ENCODE measurements around the gene CITED2.
"Not testable (repeated sequence)": the region's sequence is repeated elsewhere in the genome, so short reads cannot be mapped to it uniquely, and the experiment has no call there.

CITED2 gene, protein sequence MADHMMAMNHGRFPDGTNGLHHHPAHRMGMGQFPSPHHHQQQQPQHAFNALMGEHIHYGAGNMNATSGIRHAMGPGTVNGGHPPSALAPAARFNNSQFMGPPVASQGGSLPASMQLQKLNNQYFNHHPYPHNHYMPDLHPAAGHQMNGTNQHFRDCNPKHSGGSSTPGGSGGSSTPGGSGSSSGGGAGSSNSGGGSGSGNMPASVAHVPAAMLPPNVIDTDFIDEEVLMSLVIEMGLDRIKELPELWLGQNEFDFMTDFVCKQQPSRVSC

DNA sequence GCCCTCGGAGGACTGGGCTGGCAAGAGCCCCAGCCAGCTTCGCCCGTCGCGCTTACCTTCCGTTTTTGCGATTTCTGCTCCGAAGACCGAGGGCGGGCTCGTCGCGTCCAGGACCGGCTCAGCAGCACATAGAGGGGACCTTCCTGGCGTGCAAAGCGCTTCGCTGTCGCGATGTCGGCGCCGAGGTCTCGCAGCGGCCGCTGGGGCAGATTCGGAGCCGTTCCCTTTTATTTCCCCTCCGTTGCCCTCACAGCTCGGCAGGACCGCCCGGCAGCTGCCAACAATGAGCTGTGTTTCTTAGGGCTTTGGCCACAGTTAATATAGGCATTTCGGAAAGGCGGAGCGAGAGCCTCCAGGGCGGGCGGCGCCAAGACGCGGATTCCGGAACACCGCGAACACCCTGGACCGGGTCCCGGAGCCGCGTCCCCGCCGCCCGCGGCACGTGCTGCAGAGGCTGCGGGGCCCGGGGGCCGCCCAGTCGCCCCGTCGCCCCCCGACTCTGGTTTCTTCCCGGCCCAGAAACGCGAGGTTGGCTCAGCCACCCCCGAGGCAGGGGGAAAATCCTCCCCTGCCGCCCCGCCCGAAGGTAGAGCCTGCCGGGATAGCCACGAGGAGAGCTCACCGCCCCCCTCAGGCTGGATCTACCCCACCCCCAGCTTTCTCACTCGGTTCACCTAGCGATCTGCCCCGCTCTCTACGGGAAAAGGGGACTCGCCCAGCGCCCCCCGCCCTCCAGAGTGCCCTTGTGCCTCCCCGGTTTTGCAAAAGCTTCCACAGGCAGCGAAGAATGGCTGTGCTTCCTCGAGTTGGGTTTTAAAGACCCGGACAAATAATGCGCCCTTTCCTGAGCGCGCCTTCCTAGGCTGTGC, at the start of gene CITED2:
CITED2 (minus strand) TSS at position 292 of the 869 bp plus-strand sequence. CDS start 704 bp downstream, outside the sequence.
- peak; percentile 85 for DNase-seq

DNA sequence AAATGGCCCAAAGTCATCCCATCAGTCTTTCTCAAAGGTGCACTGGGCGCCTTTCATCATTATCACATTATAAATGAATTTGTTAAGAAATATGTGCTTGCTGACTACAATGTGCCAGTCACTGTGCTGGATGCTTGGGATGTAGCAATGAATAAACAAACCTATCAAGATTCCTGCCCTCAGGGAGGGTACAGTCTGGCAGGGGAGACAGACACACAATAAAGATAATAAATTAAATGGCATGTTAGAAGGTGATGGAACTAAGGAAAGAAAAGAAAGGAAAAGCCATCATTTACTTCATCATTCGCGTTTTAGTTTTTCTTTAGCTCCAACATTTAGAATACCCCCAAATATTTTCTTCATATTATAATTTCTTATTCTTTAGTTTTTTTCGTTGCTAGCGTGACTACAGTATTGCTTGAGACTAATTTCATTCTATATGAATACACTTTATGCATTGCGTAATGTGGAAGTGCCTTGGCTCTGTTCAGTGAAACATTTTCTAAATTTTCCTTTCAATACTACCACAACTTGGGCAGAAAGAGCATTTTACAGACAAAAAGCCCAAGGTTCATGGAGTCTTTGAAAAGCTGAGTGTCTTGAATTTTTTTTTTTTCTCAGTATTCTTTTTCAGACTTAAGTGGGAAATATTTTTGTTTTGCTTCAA, 48.7 kb upstream of the CITED2 start:
- DNase-seq: no peak

DNA sequence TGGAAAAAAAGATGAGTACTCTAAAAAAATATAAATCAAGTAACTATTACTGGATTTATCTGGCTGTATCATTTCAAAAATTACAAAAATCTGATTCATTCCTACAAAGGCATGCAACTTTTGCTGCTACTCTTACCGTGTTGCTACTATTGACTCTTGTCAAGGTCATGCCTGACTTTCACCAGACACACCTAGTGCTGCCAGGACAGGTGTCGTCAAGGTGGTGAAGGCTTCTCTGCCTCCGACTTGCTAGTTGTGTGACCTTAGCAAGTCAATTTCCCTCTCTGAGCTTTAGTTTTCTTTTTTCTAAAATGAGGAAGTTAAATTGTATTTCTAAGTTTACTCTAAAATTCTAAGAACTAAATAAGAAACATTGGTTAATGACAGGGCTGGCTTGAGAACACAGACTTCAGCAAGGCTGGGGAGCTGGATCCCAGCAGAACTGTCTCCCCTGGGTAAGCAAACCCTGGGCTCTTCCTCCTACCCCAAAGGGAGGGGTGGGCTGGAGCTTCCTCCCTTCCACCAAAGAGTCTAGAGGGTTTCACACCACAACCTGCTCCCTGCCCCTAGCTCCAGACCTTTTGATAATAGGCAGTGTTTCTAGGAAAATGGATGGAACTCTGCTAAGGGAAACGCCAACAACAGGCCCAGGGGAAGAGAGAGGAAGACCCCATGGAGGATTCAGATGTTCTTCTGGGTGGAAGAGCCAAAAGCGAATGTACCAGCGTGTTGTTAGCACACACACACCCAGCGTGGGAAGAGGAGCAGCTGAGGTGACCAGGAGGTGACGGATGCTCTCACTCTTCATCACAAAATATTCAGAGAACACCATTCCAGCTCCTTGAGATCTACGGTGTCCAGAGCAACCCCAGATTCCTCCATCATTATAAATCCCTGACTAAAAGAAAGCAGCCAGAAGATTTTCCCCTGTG, 47.9 kb upstream of the CITED2 start:
- DNase-seq: no peak

DNA sequence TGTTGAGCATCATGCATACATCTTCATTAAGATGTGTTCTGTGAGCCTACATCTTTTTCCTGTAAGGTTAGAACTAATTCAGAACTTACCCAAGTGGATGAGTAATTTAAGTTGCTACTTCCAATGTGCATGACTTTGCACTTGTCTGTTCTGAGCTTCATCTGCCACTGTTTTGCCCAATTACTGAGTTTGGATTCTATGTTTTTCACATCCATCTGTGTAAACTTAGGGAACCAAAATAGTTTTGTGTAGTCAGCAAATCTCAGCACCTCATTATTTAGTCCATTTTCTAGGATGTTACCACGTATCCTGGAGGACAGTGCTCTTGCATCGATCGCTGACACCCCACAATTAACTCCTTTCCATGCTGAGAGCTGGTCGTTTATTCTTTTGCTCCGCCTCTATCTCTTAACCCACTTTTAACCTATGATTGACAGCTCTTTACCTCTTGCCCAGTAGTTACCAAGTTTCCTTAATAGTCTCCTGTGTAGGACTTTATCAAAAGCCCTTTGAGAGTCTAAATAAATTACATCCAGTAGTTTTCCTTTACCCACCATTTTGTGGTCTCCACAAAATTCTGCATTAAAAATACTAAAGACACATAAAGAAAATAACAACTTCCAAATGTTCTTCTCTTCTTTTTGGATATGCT, 44.2 kb upstream of the CITED2 start:
- no peak for DNase-seq

DNA sequence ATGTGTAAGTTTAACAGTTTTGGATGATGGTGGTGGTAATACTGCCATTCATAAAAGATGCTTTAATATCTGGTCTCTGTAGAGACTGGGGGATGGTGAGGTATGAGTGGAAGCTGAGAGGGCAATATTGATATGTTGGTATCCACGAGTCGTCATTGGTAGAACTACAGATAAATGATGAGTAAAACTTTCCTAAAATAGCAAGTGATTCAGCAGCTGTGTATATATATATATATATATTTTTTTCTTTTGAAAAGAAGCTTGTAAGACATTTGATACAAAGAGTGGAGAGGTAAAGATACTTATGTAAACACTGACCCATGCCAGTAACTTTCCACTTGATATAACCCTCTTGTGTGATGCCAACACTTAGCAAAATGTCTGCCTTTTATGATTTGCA, 41.7 kb upstream of the CITED2 start:
- DNase-seq: no peak

DNA sequence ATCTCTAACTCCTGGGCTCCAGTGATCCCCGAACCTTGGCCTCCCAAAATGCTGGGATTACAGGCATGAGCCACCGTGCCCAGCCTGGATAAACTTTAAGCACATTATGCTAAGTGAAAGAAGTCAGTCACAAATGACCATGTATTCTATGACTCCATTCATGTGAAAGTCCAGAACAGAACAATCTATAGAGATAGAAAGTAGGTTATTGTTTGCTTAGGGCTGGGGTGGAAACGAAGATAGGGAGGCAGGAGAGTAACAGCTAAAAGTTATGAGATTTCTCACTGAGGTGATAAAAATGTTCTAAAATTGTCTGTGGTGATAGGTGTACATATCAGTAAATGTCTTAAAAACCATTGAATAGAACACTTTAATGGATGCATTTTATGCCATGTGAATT, 40.9 kb upstream of the CITED2 start:
- DNase-seq: no peak

DNA sequence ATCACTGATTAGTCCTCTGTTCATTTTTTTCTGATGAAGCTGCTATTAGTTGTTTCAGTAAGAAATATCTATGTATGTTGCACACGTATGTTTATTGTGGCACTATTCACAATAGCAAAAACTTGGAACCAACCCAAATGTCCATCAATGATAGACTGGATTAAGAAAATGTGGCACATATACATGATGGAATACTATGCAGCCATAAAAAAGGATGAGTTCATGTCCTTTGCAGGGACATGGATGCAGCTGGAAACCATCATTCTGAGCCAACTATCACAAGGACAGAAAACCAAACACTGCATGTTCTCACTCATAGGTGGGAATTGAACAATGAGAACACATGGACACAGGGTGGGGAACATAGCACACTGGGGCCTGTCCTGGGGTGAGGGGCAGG, 37.7 kb upstream of the CITED2 start:
- DNase-seq: not testable (repeated sequence)

DNA sequence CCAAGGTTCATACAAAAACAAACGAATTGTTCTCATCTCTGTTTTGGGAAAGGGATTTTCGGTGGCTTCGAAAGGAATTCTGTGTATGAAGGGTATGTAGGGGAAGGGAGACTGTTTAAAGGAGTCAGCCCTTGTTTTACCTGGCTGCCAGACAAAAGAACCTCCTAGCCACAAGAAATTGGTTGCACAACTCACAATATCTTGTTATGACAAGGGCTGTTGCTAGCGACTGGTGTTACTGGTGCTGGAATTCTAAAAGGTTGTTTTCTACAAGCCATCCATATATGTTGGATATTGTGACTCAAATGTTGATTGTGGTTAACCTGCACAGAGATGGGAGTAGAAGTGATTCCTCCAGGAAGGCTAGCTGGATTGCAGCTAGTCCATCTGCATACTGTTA, 34.6 kb upstream of the CITED2 start:
- DNase-seq: no peak

DNA sequence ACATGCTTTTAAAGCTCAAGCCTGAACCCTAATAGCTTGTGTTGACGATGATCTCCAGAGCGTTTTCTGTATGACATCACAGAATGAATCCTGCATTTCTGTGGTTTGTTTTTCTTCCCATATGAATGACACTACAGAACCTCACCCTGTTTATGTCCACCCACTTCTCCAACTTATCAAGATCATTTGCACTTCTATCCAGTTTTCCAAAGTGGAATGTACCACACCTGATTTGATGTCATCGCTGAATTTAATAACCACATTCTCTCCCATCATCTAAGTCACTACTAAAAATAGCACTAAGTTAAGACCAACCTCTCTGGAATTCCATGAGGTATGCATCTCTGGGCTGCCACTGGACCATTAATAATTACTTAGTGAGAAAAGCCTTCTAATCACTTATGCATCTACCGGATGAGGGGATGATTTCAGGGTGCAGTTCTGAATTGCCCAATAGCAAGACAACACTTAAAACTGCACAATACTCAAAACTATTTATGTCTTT, 33.3 kb upstream of the CITED2 start:
- no peak for DNase-seq

DNA sequence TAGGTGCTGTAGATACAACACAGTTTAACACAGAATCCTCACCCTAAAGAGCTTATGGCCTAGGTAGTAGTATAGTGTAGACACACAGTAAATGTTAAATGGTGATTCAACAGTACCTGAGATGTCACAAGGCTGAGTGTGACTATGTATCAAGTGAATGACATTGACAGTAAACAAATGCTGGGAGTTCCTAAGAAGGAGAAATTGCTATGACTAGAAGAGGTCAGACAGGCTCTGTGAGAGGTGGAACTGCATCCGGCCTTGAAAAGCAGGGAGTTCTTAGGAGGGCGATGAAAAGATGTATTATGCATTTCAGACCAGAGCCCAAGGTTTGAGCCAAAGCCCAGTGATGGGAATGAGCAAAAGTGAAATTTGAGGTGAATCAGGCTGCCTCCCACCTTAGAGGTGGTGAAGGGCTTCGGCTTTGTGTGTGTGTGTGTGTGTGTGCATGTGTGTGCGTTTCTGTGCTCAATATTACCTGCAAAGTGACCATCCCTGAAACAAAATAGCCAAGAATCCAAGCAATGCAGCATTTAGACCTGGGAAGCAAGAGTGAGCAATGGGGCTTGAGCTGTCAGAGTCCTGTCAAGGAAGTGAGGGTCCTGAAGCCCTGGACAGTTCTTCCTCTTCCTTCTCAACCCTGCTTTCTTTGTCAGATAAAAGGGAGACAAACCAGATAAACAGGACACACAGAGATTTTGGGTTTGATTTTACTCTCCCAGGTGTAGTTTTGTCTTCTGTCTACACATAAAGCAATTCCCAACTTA, 32.3 kb upstream of the CITED2 start:
- DNase-seq: no peak

DNA sequence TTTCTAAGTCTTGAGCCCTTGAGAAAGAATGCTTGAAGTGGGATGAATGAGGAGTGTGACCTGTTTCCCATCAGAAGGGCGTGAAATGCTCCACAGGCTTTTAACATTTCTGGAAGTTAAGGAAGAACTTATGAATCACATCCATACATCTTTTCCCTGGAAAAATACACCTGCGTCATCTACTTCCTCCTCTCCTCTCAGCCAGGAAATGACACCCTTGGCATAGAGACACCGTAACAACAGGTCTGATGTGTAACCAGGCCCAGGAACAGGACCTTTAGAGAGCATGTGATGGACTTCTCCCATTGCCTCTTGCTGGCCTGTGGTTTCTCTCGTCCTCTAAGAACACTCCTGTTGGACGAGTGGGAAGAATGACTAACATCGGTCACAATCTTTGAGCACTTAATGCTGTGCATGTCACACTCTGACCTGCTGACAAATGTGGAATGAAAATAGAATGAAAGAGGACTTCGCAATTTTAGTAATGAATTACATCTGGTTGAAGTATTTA, 28.5 kb upstream of the CITED2 start:
- no peak for DNase-seq

DNA sequence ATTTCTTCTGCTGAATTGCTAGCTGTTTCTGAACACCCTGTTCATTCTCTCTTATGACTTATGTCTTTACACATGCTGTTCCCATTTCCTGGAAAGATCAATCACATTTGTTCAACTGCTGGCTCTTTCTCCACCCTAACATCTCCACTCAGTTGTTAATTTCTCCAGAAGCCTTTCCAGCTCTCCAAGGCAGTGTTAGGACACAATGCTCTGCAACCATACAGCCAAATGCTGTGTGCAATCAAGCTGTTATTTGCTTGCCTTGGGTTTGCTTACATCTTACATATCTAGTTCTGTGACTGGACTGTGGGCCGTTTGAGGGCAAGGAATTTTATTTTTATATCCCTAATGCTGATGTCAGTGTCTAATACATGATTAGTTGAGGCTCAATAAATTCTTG, 24.2 kb upstream of the CITED2 start:
- no peak for DNase-seq

DNA sequence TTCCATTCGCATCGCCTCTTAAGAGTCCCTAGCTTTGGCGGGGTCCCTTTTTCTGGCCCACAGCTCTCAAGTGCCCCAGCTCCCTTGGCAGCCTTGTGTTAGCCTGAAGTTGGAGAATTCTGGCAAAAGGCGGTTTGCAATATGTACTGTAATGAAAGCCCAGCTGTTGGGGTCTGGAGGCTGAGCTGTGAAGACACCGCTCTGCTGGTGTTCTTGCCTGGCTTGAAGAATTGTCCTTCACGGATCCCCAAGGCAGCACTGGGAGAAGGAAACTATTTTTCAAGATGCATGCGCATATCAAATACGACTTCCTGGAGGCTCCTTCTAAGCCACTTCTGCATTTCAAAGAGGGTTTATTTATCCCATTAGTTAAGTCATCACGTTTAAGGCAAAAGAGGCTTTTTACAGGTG, 21.4 kb upstream of the CITED2 start:
- DNase-seq: no peak

DNA sequence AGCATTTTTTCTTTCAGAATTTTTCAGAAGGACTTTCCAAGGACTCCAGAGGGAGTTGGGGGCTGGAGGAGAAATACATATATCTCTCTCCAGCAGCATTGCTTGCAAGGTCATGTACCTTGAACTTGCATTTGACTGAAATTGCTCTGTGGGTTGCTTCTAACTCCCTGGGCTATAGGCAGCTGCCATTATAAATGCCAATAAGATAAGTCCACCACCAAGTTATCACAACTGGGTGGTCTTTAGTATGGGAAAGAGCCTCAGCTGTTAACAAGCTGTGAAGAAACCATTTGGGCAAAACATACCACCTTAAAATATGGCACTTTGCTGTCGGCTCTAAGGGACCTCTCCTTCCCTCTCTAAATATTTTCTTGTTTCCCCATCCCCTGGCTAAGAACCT, 20.9 kb upstream of the CITED2 start:
- DNase-seq: no peak

DNA sequence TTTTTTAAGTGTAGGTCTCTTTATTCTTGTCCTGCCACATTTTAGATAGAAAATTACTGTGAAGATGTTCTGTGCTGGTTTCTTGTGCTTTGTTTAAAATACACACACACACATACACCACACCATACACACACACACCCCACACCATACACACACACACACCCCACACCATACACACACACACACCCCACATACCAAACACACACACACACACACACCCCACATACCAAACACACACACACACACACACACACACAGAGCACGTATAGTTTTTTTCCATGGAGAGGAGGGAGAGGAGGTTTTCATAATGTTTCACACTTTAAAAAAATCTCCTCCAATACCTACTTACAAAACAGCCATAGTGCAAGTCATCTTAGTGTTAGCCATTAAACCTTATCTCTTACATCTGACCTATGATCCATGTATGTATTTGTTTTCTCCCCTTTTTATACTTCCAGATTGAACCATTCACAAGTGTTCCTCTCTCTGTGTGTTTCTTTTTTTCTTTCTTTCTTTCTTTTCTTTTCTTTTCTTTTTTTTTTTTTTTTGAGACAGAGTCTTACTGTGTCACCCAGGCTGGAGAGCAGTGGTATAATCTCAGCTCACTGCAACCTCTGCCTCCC, 19.7 kb upstream of the CITED2 start:
- no peak for DNase-seq

DNA sequence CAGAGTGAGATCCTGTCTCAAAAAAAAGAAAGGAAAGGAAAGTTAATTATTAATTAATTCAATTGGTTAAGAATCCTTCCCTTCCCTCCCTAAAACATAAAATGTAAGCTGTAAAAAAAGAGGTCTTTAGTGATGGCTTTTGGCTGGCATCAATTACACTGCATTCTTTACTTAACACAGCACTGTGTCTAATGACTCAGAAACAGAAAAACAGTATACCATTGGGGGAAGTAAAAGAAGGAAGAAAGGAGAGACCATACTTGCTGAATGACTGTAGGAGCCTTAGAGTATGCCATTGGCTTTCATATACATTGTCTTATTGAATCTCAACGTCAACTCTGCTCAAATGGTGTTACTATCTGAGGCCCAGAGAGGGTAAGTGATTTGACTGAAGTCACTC, 18.3 kb upstream of the CITED2 start:
- no peak for DNase-seq

DNA sequence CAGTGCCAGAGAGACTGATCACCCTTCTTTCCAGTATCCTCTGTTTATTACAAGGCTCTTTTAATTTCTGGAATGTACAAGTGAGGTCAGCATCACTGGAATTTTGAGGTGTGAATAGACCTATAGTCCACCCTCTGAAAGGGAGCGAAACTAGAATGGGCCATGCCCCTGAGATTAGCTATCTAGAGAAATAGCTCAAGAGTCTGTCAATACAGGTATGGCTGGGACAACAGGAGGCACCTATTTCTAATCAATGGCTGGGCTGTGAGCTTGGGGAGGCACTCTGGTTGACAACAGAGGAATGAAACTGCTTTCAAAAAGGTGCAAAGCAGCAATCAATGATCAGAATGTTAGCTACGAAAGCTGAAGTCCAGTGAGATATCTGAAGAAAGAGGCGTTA, 17.3 kb upstream of the CITED2 start:
- no peak for DNase-seq

DNA sequence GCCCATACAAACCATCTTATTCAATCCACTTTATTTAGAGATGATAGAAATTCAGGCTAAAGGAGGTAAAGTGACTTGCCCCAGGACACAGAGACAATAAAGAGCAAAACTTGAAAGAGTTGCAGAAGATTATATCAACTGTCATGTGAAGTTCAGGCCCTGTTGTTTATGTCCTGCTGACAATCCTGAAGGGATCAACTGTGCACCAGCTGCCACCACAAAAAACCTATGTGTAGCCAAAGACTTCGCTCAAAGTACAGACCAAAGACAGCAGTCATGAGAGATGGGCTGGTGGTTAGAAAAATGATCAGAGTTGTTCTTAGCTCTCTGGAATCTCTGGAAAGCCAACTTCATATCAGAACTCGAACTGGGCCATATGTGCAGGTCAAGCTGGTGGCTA, 16.0 kb upstream of the CITED2 start:
- DNase-seq: no peak

DNA sequence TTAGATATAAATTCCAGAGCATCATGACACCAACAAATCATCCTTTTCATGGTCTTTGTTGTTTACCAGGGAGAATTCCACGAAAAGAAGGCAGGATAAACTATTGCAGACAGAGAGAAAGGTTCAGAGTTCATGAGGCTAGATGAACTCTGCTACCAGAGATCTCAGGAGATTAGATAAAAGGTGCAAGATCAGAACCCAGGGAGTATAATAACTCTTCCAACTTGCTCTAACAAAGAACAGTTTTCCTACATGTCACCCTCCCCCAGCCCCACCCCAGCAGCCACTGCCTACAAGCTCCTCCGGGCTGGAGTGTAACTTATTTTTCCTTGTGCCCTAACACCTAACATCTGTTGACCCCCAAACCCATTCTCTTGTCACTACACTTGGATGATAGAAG, 13.9 kb upstream of the CITED2 start:
- no peak for DNase-seq

DNA sequence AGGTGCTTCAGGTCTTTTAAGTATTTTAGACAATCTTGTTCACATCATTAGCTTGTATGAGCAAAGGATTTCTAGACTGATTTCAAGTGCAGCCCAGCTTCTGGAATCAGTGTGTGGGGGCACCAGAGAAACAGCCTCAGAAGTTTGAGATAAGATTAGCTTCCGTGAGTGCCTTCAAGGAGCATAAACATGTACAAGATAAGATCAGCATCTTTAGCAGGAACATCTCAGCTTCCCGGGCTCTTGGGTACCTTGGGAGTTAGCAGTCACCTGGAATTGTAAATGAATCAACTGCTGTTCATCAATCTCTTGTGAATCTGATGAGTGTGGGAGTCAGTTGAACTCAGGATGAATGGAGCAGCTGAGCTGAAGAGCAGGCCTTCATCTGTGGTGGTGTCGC, 12.0 kb upstream of the CITED2 start:
- no peak for DNase-seq

Data from GOT3 (cell line).